HCT116 (cell line): Measurements from ENCODE around the gene FAM43A. TPM values are rescaled to one million over a fixed set of nuclear protein-coding genes. Genes with fewer than 3 reads are reported as not detected.

Source experiments
- ATAC-seq: fragments of 200-7000 bp; cut with Tn5 transposase; 2 replicates; pipeline ENCODE4 v1.9.1; 2020; ENCODE audit warnings: mild to moderate bottlenecking, moderate library complexity
- BruUV-seq: library from RNA; stranded (reverse); fragments of 400-500 nt; replicated peaks from 2 replicates; lab custom pipeline; 2021; lab: Mats Ljungman, UMichigan
- CTCF ChIA-PET: fragments of 300-600 bp; sonication (Branson Sonifier 250); formaldehyde crosslinking; loops from one replicate; lab custom pipeline; 2021; ENCODE audit warnings: antibody characterized with exemption; lab: Charles Lee
- POLR2A ChIA-PET: fragments of 300-600, 350-600 bp; sonication (Branson Sonifier 250); formaldehyde crosslinking; loops from one replicate; lab custom pipeline; 2021; ENCODE audit warnings: antibody characterized with exemption; lab: Charles Lee
- RAD21 ChIA-PET, 2 experiments: fragments of 300-600 bp; sonication (Branson Sonifier 250); formaldehyde crosslinking; loops; one replicate each; lab custom pipeline; 2023; ENCODE audit warnings: low total read pairs in 2 of 2; ENCODE audit not compliant: uncharacterized antibody in 2 of 2, unreplicated experiment in 2 of 2, low non-redundant PET in 1 of 2; lab: Charles Lee
- DNase-seq: peaks from one replicate; pipeline ENCODE4 v3.0.0-alpha.2; 2010; ENCODE audit warnings: low read depth, low spot score
- H2AFZ ChIP-seq: fragments of 200-600 bp; shearing (Covaris generic), sonication (generic); 2 replicates; pipeline ENCODE4 v1.6.1; 2017; ENCODE audit warnings: low read depth, mixed run types, mixed read lengths, antibody characterized with exemption, low read length; ENCODE audit not compliant: poor library complexity, severe bottlenecking
- H3K27ac ChIP-seq: 2 replicates; pipeline ENCODE4 v1.5.1; 2012; ENCODE audit warnings: low read depth, low read length
- H3K27me3 ChIP-seq: fragments of 200-600 bp; sonication (generic); 2 replicates; pipeline ENCODE4 v1.6.1; 2016; ENCODE audit warnings: mixed run types, low read length, mixed read lengths; ENCODE audit not compliant: insufficient read depth
- H3K36me3 ChIP-seq, 2 experiments: fragments of 200-500 bp in 1 of 2; fragments of 200-600 bp in 1 of 2; sonication (Bioruptor generic) in 1 of 2; sonication (generic) in 1 of 2; 2 replicates each; pipeline versions ENCODE4 v1.5.1 to v1.6.1; 2014 to 2016; ENCODE audit warnings: low read length in 2 of 2, inconsistent platforms in 1 of 2, mixed read lengths in 1 of 2, mixed run types in 1 of 2; ENCODE audit not compliant: insufficient read depth in 2 of 2, control insufficient read depth in 1 of 2
- H3K4me1 ChIP-seq, 2 experiments: fragments of 200-600 bp in 1 of 2; sonication (generic) in 1 of 2; 2 replicates each; pipeline versions ENCODE4 v1.5.1 to v1.6.1; 2012 to 2017; ENCODE audit warnings: low read length in 2 of 2, inconsistent platforms in 1 of 2, mild to moderate bottlenecking in 1 of 2, mixed read lengths in 1 of 2, mixed run types in 1 of 2, moderate library complexity in 1 of 2; ENCODE audit not compliant: insufficient read depth in 2 of 2, control insufficient read depth in 1 of 2
- H3K4me2 ChIP-seq: fragments of 200-600 bp; sonication (generic); 2 replicates; pipeline ENCODE4 v1.6.1; 2017; ENCODE audit warnings: mixed run types, low read length, mixed read lengths
- H3K4me3 ChIP-seq, 2 experiments: fragments of 200-600 bp in 1 of 2; sonication (generic) in 1 of 2; replicated peaks in 1 of 2; 2 replicates each; pipeline ENCODE4 v1.5.1; 2011 to 2016; ENCODE audit warnings: low read length in 2 of 2, control low read depth in 1 of 2, low read depth in 1 of 2, mild to moderate bottlenecking in 1 of 2, mixed read lengths in 1 of 2, mixed run types in 1 of 2
- H3K79me2 ChIP-seq: fragments of 200-600 bp; sonication (generic); 2 replicates; pipeline ENCODE4 v1.6.1; 2017; ENCODE audit warnings: mild to moderate bottlenecking, mixed run types, low read length, moderate library complexity, mixed read lengths; ENCODE audit not compliant: insufficient read depth
- H3K9ac ChIP-seq: fragments of 200-600 bp; sonication (generic); 2 replicates; pipeline ENCODE4 v1.6.1; 2016; ENCODE audit warnings: low read length, mixed read lengths
- H3K9me2 ChIP-seq: fragments of 200-600 bp; sonication (generic), shearing (Covaris generic); 2 replicates; pipeline ENCODE4 v1.6.1; 2017; ENCODE audit warnings: mixed run types, mild to moderate bottlenecking, moderate library complexity; ENCODE audit not compliant: insufficient read depth
- H3K9me3 ChIP-seq, 2 experiments: fragments of 200-500 bp in 1 of 2; fragments of 200-600 bp in 1 of 2; sonication (Bioruptor generic) in 1 of 2; sonication (generic) in 1 of 2; 2 replicates each; pipeline ENCODE4 v1.6.1; 2014 to 2017; ENCODE audit warnings: low read length in 2 of 2, mixed read lengths in 2 of 2, inconsistent platforms in 1 of 2, low read depth in 1 of 2, mild to moderate bottlenecking in 1 of 2, mixed run types in 1 of 2, moderate library complexity in 1 of 2; ENCODE audit not compliant: control insufficient read depth in 1 of 2, insufficient read depth in 1 of 2
- H4K20me1 ChIP-seq: fragments of 200-600 bp; sonication (generic), shearing (Covaris generic); 2 replicates; pipeline ENCODE4 v1.6.1; 2017; ENCODE audit warnings: mixed run types, mild to moderate bottlenecking, moderate library complexity; ENCODE audit not compliant: insufficient read depth
- CBX3 ChIP-seq: IDR thresholded peaks from 2 replicates; pipeline ENCODE4 v1.6.1; 2012; ENCODE audit warnings: low read depth
- EGR1 ChIP-seq: IDR thresholded peaks from 2 replicates; pipeline ENCODE4 v1.6.1; 2012; ENCODE audit warnings: low read depth
- ELF1 ChIP-seq: IDR thresholded peaks from 2 replicates; pipeline ENCODE4 v1.6.1; 2012; ENCODE audit warnings: low read depth, borderline replicate concordance
- EZH2 ChIP-seq: fragments of 200-600 bp; sonication (generic); IDR thresholded peaks from 2 replicates; pipeline ENCODE4 v1.6.1; 2017; ENCODE audit warnings: antibody characterized with exemption, mixed run types
- FOSL1 ChIP-seq: IDR thresholded peaks from 2 replicates; pipeline ENCODE4 v1.6.1; 2012; ENCODE audit warnings: low read depth
- JUND ChIP-seq: IDR thresholded peaks from 2 replicates; pipeline ENCODE4 v1.6.1; 2012
- POLR2A ChIP-seq: IDR thresholded peaks from 2 replicates; pipeline ENCODE4 v1.7.0; 2011; ENCODE audit warnings: borderline replicate concordance; ENCODE audit not compliant: insufficient read depth, insufficient read length; ENCODE audit errors: extremely low read depth
- POLR2AphosphoS5 ChIP-seq: IDR thresholded peaks from 2 replicates; pipeline ENCODE4 v1.6.1; 2011; ENCODE audit warnings: mild to moderate bottlenecking, low read depth, low read length, moderate library complexity
- RAD21 ChIP-seq: IDR thresholded peaks from 2 replicates; pipeline ENCODE4 v1.6.1; 2012; ENCODE audit warnings: low read depth, mild to moderate bottlenecking
- SP1 ChIP-seq: IDR thresholded peaks from 2 replicates; pipeline ENCODE4 v1.6.1; 2012; ENCODE audit warnings: low read depth
- SRF ChIP-seq: IDR thresholded peaks from 2 replicates; pipeline ENCODE4 v1.6.1; 2012; ENCODE audit warnings: low read depth
- TCF7L2 ChIP-seq: IDR thresholded peaks from 2 replicates; pipeline ENCODE4 v1.7.0; 2011; ENCODE audit warnings: borderline replicate concordance, inconsistent platforms; ENCODE audit not compliant: insufficient read depth, insufficient read length; ENCODE audit errors: extremely low read depth
- YY1 ChIP-seq: IDR thresholded peaks from 2 replicates; pipeline ENCODE4 v1.6.1; 2011; ENCODE audit warnings: low read length, low read depth, moderate library complexity, mild to moderate bottlenecking; ENCODE audit not compliant: insufficient replicate concordance; ENCODE audit errors: extremely low read depth
- ZBTB33 ChIP-seq: IDR thresholded peaks from 2 replicates; pipeline ENCODE4 v1.6.1; 2011; ENCODE audit warnings: mild to moderate bottlenecking, low read length, moderate library complexity; ENCODE audit not compliant: insufficient replicate concordance; ENCODE audit errors: extremely low read depth
- ZFX ChIP-seq: fragments of 450-650 bp; IDR thresholded peaks from 2 replicates; pipeline ENCODE4 v1.6.1; 2017
- ZNF274 ChIP-seq: fragments of 200-500 bp; sonication (Bioruptor generic); IDR thresholded peaks from 2 replicates; pipeline ENCODE4 v1.6.1; 2014; ENCODE audit warnings: mild to moderate bottlenecking, low read depth, low read length, inconsistent platforms
- intact Hi-C: fragments of 100-400 bp; cut with micrococcal nuclease; formaldehyde crosslinking; loops from 2 replicates; pipeline ENCODE4 v1.10.0; 2022
- total RNA-seq: library from RNA; stranded (reverse); gene quantifications from one replicate; pipeline ENCODE4 v1.2.1, GENCODE V29; 2021; ENCODE audit not compliant: unreplicated experiment
- TF ChIP-seq, protein P1 (sequence below), 3 experiments: fragments of 200-600 bp in 1 of 3; sonication (generic) in 1 of 3; IDR thresholded peaks in 2 of 3; conservative IDR thresholded peaks in 1 of 3; 2 replicates each; pipeline ENCODE4 v1.5.1; 2012 to 2017; ENCODE audit warnings: low read depth in 2 of 3, low read length in 2 of 3, antibody characterized with exemption in 1 of 3, borderline replicate concordance in 1 of 3, control low read depth in 1 of 3, mild to moderate bottlenecking in 1 of 3, mixed read lengths in 1 of 3, mixed run types in 1 of 3, moderate library complexity in 1 of 3; ENCODE audit not compliant: insufficient read depth in 1 of 3

The FAM43A gene
- total RNA-seq, 1 experiment from 2014 or later, result 6.8 TPM

DNA sequence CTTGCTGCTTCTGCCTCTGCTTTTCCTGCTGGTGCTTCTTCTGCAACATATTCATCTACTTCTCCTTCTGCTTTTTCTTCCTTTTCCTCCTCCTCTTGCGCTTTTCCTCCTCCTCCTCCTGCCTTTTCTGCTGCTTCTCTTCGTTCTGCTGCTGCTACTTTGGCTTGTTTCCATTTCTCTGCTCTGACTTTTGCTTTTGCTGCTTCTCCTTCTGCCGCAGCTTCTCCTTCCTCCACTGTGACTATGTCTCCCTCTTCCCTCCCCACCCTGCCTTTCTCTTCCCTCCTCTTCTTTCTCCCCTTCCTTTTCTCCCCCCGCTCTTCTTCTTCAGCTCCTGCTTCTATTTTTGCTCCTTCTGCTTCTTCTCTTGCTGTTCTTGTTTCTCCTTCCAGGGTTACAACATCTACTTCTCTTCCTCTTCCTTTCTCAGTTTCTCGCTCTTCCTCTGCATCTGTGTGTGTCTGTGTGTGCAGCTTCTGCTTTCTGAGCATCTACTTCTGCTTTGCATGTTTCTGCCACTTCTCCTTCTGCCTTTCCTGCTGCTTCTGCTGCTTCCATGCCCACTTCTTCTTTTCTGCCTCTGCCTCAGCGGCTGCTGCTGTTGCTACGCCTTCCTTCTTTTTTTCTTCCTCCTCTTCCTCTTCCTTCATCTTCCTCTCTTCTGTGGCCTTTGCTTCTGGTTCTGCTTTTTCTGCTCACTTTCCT, 51.4 kb downstream of the FAM43A start:
- peaks cover 17 to 41% of the 10 kb centered on the region in 2 experiments for H3K4me1 ChIP-seq
- POLR2A ChIA-PET, result no interaction called here

More for the DNA sequence above, 51.4 kb downstream of the FAM43A start:
- intact Hi-C loops, result no loop called here
- no peak overlapping the region for H3K27ac ChIP-seq
- H3K4me2 ChIP-seq, result no peak overlapping the region
- H4K20me1 ChIP-seq, result no peaks in the 10 kb centered on the region
- CTCF ChIA-PET, result no interaction called here
- ATAC-seq (no peak), DNase-seq (no peak)
- no peak overlapping the region for H2AFZ ChIP-seq
- H3K36me3 ChIP-seq, result no peaks in the 10 kb centered on the region
- BruUV-seq, result no TSS peak
- TF ChIP-seq ZFX, result no peak
- TF ChIP-seq, protein P1, sequence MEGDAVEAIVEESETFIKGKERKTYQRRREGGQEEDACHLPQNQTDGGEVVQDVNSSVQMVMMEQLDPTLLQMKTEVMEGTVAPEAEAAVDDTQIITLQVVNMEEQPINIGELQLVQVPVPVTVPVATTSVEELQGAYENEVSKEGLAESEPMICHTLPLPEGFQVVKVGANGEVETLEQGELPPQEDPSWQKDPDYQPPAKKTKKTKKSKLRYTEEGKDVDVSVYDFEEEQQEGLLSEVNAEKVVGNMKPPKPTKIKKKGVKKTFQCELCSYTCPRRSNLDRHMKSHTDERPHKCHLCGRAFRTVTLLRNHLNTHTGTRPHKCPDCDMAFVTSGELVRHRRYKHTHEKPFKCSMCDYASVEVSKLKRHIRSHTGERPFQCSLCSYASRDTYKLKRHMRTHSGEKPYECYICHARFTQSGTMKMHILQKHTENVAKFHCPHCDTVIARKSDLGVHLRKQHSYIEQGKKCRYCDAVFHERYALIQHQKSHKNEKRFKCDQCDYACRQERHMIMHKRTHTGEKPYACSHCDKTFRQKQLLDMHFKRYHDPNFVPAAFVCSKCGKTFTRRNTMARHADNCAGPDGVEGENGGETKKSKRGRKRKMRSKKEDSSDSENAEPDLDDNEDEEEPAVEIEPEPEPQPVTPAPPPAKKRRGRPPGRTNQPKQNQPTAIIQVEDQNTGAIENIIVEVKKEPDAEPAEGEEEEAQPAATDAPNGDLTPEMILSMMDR (IDR thresholded peaks at IDR 0.05 in 2 of 3, conservative IDR thresholded peaks at IDR 0.05 in 1 of 3; ENCODE audit: borderline replicate concordance in 1 of 3, insufficient read depth in 1 of 3, low read depth in 2 of 3, low read length in 2 of 3), result no peak
- TF ChIP-seq TCF7L2, result no peak
- no peak for TF ChIP-seq ZNF274
- no peak for TF ChIP-seq EZH2
- no peak for TF ChIP-seq ELF1
- TF ChIP-seq ZBTB33, result no peak
- TF ChIP-seq CBX3, result no peak
- no peak for TF ChIP-seq SRF
- TF ChIP-seq YY1, result no peak
- no peak for TF ChIP-seq RAD21
- TF ChIP-seq POLR2AphosphoS5, result no peak
- TF ChIP-seq EGR1, result no peak
- TF ChIP-seq SP1, result no peak
- no peak for TF ChIP-seq JUND
- TF ChIP-seq FOSL1, result no peak
- TF ChIP-seq POLR2A, result no peak
- no peaks in the 10 kb centered on the region for H3K79me2 ChIP-seq
- no peak overlapping the region for H3K4me3 ChIP-seq
- peaks cover 8% of the 10 kb centered on the region; the same call in 1 of the 2 replicates for H3K27me3 ChIP-seq
- no peaks in the 10 kb centered on the region for H3K9me2 ChIP-seq
- H3K9ac ChIP-seq, result no peak overlapping the region
- no peaks in the 10 kb centered on the region; a peak in 1 of 4 replicates for H3K9me3 ChIP-seq
- RAD21 ChIA-PET, result no interaction called here
